IPS DF 6.9 (cell line): ENCODE data around the gene MLH1.
"Not testable (repeated sequence)": the region's sequence is repeated elsewhere in the genome, so short reads cannot be mapped to it uniquely, and the experiment has no call there.

ENCODE experiments used
- DNase-seq: peaks from one replicate; pipeline ENCODE4 v3.0.0-alpha.2; 2013; ENCODE audit warnings: low read depth, low spot score
- H3K27ac ChIP-seq: one replicate; pipeline ENCODE4 v1.5.1; 2013; ENCODE audit warnings: low read length, control low read depth
- H3K27me3 ChIP-seq: 2 replicates; pipeline ENCODE4 v1.6.1; 2013; ENCODE audit warnings: mild to moderate bottlenecking, low read length; ENCODE audit not compliant: control insufficient read depth, insufficient read depth
- H3K36me3 ChIP-seq: 2 replicates; pipeline ENCODE4 v1.6.1; 2013; ENCODE audit warnings: low read length; ENCODE audit not compliant: control insufficient read depth, insufficient read depth
- H3K4me1 ChIP-seq: 2 replicates; pipeline ENCODE4 v1.6.1; 2013; ENCODE audit warnings: low read length; ENCODE audit not compliant: control insufficient read depth, insufficient read depth
- H3K4me3 ChIP-seq: 2 replicates; pipeline ENCODE4 v1.5.1; 2013; ENCODE audit warnings: mild to moderate bottlenecking, low read length
- H3K9me3 ChIP-seq: 2 replicates; pipeline ENCODE4 v1.6.1; 2013; ENCODE audit warnings: low read length, inconsistent platforms; ENCODE audit not compliant: control insufficient read depth, insufficient read depth
- WGBS: extraction: QIAGEN DNeasy Blood & Tissue Kit; methylation state at CpG from one replicate; pipeline ENCODE4 v1.1.7; 2013; ENCODE audit warnings: mixed read lengths, missing lambda C conversion rate; ENCODE audit not compliant: insufficient read length, insufficient coverage; 5-methylcytosine and 5-hydroxymethylcytosine counted together

The MLH1 gene

DNA sequence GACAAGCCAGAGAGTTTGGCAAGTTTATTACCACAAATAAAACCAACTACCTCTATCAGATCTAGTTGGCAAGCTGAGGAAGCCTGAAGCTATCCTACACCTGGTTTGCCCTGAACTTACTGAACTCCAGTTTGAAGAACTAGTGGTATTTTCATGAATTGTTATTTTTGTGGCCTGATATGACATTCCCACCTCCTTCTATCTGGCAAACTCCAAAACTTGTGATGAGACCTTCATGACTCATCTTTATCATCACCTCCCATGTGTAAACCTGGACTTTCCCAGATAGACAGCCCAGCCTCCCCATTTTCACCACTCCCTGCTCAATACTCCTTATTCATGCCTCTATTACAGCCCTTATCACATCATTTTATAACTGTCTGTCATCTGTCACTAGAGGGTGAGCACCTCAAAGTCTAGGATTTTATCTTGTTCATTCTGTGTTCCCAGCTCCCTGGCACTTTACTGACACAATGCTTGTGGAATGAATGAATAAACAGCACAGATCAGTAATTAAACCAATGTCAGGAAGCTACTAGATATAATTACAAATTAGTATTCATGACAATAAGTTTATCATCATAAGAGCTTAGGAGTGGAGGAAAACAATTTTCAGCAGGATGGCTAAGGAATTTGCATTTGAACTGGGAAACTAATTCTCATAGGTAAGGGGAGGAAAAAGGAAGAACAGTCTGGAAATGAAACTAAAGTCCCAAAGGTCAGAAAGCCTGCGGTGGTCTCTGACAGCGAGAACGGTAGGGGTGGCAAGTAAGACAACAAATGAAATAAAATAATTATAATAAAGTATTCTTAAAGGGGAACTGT, 35.2 kb upstream of the MLH1 start:
- no peak overlapping the region for H3K4me3 ChIP-seq
- H3K4me1 ChIP-seq: no peaks in the 10 kb centered on the region
- no peaks in the 10 kb centered on the region for H3K36me3 ChIP-seq
- no peaks in the 10 kb centered on the region for H3K27me3 ChIP-seq
- no peaks in the 10 kb centered on the region for H3K9me3 ChIP-seq
- no peak overlapping the region for H3K27ac ChIP-seq
- no CpG with 5 or more reads among the region's 3 CpGs for WGBS
- no peak for DNase-seq

DNA sequence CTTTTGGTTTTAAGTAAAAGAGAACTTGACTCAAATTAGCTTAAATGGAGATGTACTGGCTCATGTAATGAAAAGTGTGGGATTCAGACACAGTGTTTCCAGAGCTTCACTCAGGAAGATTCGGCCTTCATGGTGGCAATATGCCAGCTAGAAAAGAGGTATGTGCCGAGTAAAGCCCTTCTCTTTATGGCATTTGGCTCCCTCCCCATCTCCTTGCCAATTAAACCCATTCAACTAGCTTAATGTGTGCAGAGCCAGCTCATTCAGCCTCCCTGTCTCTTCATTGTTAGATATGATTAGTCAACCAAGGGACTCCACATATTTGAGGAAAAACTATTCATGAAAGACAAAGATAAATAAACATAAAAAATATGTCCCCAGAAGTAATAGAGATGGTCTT, 33.5 kb upstream of the MLH1 start:
- no CpG with 5 or more reads among the region's 2 CpGs for WGBS
- DNase-seq: no peak
- Histone ChIP-seq H3K36me3 (no peaks in the 10 kb centered on the region), H3K27ac (no peak overlapping the region), H3K9me3 (no peaks in the 10 kb centered on the region), H3K27me3 (no peaks in the 10 kb centered on the region), H3K4me3 (no peak overlapping the region), H3K4me1 (no peaks in the 10 kb centered on the region)

DNA sequence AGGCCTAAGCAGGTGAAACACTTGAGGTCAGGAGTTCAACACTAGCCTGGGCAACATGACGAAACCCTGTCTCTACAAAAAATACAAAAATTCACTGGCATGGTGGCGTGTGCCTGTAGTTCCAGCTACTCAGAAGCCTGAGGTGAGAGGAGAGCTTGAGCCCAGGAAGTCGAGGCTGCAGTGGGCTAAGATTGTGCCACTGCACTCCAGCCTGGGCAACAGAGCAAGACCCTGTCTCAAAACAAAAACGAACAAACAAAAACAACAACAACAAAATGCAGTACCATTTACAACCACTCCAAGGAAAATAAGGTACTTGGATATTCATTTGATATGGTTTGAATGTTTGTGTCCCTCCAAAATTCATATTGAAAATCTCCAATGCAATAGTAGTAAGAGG, 32.8 kb upstream of the MLH1 start:
- Histone ChIP-seq H3K27ac (no peak overlapping the region), H3K27me3 (no peaks in the 10 kb centered on the region), H3K36me3 (no peaks in the 10 kb centered on the region), H3K9me3 (no peaks in the 10 kb centered on the region), H3K4me1 (peaks cover 2% of the 10 kb centered on the region; the same call in 1 of the 2 replicates), H3K4me3 (no peak overlapping the region)
- no peak for DNase-seq
- WGBS: no CpG with 5 or more reads among the region's 4 CpGs

DNA sequence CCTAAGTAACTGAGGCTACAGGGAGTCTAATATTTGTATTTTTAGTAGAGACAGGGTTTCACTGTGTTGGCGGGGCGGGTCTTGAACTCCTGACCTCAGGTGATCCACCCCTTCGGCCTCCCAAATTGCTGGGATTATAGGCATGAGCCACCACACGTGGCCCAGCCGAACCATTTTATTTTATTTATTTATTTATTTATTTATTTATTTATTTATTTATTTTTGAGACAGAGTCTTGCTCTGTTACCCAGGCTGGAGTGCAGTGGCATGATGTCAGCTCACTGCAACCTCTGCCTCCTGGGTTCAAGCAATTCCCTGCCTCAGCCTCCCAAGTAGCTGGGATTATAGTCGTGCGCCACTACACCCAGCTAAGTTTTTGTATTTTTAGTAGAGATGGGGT, 30.3 kb upstream of the MLH1 start:
- DNase-seq, H3K4me1 ChIP-seq, H3K9me3 ChIP-seq, H3K36me3 ChIP-seq, H3K4me3 ChIP-seq, H3K27me3 ChIP-seq, H3K27ac ChIP-seq: not testable (repeated sequence)
- no CpG with 5 or more reads among the region's 7 CpGs for WGBS

DNA sequence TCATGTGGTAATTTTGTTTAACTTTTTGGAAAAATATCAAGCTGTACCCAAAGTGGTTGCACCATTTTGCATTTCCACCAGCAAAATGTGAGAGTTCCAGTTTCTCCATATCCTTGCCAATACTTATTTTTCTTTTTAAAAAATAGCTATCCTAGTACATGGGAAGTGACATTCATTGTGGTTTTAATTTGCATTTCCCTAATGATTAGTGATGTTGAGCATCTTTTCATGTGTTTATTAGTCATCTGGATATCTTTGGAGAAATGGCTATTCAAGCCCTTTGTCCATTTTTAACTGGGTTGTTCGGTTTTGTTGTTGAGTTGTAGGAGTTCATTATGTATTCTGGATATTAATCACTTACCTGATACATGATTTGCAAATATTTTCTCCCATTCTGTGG, 29.0 kb upstream of the MLH1 start:
- H3K27me3 ChIP-seq: no peaks in the 10 kb centered on the region
- H3K9me3 ChIP-seq: no peaks in the 10 kb centered on the region
- no peaks in the 10 kb centered on the region for H3K36me3 ChIP-seq
- no CpG with 5 or more reads among the region's 1 CpG for WGBS
- H3K4me1 ChIP-seq: peaks cover 2% of the 10 kb centered on the region; the same call in 1 of the 2 replicates
- DNase-seq: no peak
- H3K27ac ChIP-seq: no peak overlapping the region
- H3K4me3 ChIP-seq: no peak overlapping the region

DNA sequence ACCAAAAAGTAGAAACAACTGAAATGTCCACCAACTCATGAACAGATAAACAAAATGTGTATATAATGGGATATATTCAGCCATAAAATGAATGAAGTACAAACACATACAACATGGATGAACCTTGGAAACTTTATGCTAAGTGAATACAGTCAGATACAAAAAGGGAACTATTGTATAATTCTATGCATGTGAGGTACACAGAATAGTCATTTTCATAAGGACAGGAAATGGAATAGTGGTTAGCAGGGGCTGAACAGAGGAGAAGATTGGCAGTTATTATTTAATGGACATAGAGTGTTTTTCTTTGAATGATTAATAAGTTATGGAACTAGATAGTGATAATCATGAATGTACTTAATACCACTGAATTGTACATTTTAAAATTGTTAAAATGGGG, 28.5 kb upstream of the MLH1 start:
- peaks cover 2% of the 10 kb centered on the region; the same call in 1 of the 2 replicates for H3K4me1 ChIP-seq

DNA sequence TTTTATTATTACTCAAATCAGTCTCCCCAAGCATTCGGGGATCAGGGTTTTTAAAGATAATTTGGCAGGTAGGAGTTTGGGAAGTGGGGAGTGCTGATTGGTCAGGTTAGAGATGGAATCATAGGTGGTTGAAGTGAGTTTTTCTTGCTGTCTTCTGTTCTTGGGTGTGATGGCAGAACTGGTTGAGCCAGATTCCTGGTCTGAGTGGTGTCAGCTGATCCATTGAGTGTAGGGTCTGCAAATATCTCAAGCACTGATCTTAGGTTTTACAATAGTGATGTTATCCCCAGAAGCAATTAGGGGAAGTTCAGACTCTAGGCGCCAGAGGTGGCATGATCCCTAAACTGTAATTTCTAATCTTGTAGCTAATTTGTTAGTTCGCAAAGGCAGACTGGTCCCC, 27.9 kb upstream of the MLH1 start:
- WGBS: no CpG with 5 or more reads among the region's 3 CpGs
- no peak for DNase-seq
- Histone ChIP-seq H3K9me3 (no peaks in the 10 kb centered on the region), H3K27me3 (no peaks in the 10 kb centered on the region), H3K36me3 (no peaks in the 10 kb centered on the region), H3K4me3 (no peak overlapping the region), H3K4me1 (peaks cover 2% of the 10 kb centered on the region; the same call in 1 of the 2 replicates), H3K27ac (no peak overlapping the region)

More for the DNA sequence above, 28.5 kb upstream of the MLH1 start:
- H3K4me3 ChIP-seq: no peak overlapping the region
- no peaks in the 10 kb centered on the region for H3K27me3 ChIP-seq
- no peaks in the 10 kb centered on the region for H3K9me3 ChIP-seq
- no peak for DNase-seq
- H3K27ac ChIP-seq: no peak overlapping the region
- no peaks in the 10 kb centered on the region for H3K36me3 ChIP-seq

DNA sequence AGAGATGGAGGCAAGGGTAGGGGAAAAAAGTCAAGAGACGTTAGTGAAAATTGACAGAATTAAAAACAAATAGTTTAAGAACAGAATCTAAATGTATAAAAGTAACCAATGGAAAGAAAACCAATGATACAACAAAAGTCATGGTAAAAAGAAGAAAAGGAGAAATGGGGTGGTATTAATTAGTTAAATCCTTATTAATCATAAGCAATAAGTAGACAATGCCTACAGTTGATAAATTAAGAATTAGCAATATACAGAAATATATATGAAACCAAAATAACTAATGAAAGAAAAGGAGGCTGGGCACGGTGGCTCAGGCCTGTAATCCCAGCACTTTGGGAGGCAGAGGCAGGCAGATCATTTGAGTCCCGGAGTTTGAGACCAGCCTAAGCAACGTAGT, 24.2 kb upstream of the MLH1 start:
- H3K27ac ChIP-seq: no peak overlapping the region

DNA sequence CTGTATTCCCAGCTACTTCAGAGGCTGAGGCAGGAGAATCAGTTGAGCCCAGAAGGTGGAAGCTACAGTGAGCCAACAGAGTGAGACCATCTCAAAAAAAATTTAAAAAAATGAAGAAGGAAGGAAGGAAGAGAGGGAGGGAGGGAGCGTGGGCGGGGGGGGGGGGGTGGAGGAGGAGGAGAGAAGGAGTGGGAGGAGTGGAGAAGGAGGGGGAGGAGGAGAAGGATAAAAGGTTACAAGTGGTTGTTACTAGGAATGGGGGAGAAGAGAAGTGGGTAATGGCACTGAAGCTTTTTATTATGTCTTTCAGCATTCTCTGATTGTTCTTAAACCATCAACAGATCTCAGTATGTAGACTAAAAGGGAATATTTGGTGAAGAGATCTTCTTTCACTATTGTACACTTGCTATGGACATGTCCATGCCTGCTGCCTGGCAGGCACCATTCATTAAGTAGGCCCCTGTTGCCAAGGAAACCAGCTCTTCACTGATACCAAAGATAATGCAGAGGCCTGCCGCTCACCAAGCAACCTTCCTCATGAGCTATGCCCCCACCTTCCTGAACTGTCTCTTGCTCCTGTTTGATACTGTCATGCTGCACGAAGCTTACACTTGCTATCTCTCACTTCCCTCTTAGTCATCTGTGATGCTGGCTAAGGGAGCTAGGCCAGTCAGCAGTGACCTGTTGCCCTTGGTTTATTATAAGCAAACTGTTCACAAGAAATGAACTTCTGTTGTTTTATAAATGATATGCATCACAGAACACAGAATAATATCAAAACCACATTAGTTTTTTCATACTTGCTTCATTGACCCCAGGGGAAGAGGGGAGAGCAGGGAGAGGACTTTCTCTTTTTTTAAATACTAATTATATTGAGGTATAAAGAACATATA, 23.5 kb upstream of the MLH1 start:
- Histone ChIP-seq H3K4me3 (no peak overlapping the region), H3K9me3 (no peaks in the 10 kb centered on the region), H3K4me1 (peaks cover 2% of the 10 kb centered on the region; the same call in 1 of the 2 replicates), H3K27me3 (no peaks in the 10 kb centered on the region), H3K27ac (no peak overlapping the region), H3K36me3 (no peaks in the 10 kb centered on the region)
- peak; percentile 29 for DNase-seq
- no CpG with 5 or more reads among the region's 4 CpGs for WGBS

More for the DNA sequence above, 24.2 kb upstream of the MLH1 start:
- Histone ChIP-seq H3K36me3 (no peaks in the 10 kb centered on the region), H3K27me3 (no peaks in the 10 kb centered on the region), H3K4me1 (peaks cover 2% of the 10 kb centered on the region; the same call in 1 of the 2 replicates), H3K4me3 (no peak overlapping the region), H3K9me3 (no peaks in the 10 kb centered on the region)
- WGBS: no CpG with 5 or more reads among the region's 4 CpGs
- no peak for DNase-seq

DNA sequence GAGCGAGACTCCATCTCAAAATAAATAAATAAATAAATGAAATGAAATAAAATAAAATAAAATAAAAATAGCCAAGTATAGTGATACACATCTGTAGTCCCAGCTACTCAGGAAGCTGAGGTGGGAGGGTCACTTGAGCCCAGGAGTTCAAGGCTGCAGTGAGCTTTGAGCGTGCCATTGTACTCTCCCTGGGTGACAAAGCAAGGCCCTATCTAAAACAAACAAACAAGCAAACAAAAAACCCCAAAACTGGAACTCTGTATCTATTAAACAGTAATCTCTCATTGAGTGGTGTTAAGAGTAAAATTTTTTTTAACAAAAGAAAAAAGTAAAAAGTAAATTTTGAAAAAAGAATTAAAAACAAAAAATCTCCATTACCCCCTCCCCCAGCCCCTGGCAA, 21.2 kb upstream of the MLH1 start:
- no peaks in the 10 kb centered on the region for H3K4me1 ChIP-seq
- H3K9me3 ChIP-seq: no peaks in the 10 kb centered on the region
- DNase-seq: no peak
- H3K36me3 ChIP-seq: no peaks in the 10 kb centered on the region
- no peaks in the 10 kb centered on the region for H3K27me3 ChIP-seq
- H3K27ac ChIP-seq: no peak overlapping the region
- H3K4me3 ChIP-seq: no peak overlapping the region
- whole genome bisulfite sequencing: no CpG with 5 or more reads among the region's 2 CpGs
